Kidney (tissue), 14 donors: ENCODE data around the gene MYO9A. TPM values are rescaled to one million over a fixed set of nuclear protein-coding genes. Genes with fewer than 3 reads are reported as not detected.

Source experiments
- DNase-seq, 5 donors: peaks; one replicate each; pipeline ENCODE4 v3.0.0-alpha.2; 2013 to 2020
- FAIRE-seq: peaks from 2 replicates; lab custom pipeline; 2012; peaks lifted over from hg19 to GRCh38; lab: Jason Lieb, UNC
- H3K27ac ChIP-seq, 2 donors: one replicate each; pipeline ENCODE4 v1.7.0; 2013; ENCODE audit warnings: low read depth in 2 of 2, low read length in 2 of 2, inconsistent platforms in 1 of 2
- H3K27me3 ChIP-seq: one replicate; pipeline ENCODE4 v1.7.1; 2013; ENCODE audit warnings: low read length, inconsistent platforms; ENCODE audit not compliant: control insufficient read depth, insufficient read depth
- H3K36me3 ChIP-seq, 3 donors: one replicate each; pipeline versions ENCODE4 v1.7.0 to v1.7.1; 2013; ENCODE audit warnings: low read length in 3 of 3, control low read depth in 1 of 3, inconsistent platforms in 1 of 3; ENCODE audit not compliant: insufficient read depth in 3 of 3, control insufficient read depth in 2 of 3
- H3K4me1 ChIP-seq, 3 donors: one replicate each; pipeline versions ENCODE4 v1.7.0 to v1.7.1; 2013; ENCODE audit warnings: low read length in 3 of 3, inconsistent platforms in 1 of 3, low read depth in 1 of 3; ENCODE audit not compliant: control insufficient read depth in 2 of 3, insufficient read depth in 2 of 3
- H3K4me3 ChIP-seq, 3 donors: one replicate each; pipeline versions ENCODE4 v1.7.0 to v1.8.1; 2013; ENCODE audit warnings: low read length in 3 of 3, control low read depth in 1 of 3, inconsistent platforms in 1 of 3
- H3K9ac ChIP-seq, 3 donors: one replicate each; pipeline versions ENCODE4 v1.7.0 to v1.7.1; 2013; ENCODE audit warnings: low read length in 3 of 3, control low read depth in 1 of 3, inconsistent platforms in 1 of 3
- H3K9me3 ChIP-seq, 3 donors: one replicate each; pipeline versions ENCODE4 v1.7.0 to v1.7.1; 2013; ENCODE audit warnings: low read length in 3 of 3, control low read depth in 1 of 3, inconsistent platforms in 1 of 3; ENCODE audit not compliant: control insufficient read depth in 2 of 3, insufficient read depth in 1 of 3
- CTCF ChIP-seq: IDR thresholded peaks from 3 replicates; pipeline ENCODE4 v1.5.1; 2012; ENCODE audit warnings: mild to moderate bottlenecking, moderate library complexity, borderline replicate concordance; ENCODE audit not compliant: insufficient read depth; ENCODE audit errors: extremely low read depth
- intact Hi-C: fragments of 100-400 bp; cut with DNase I; formaldehyde crosslinking; loops from one replicate; pipeline ENCODE4 v1.11.1; 2022
- polyA plus RNA-seq: library from polyadenylated mRNA; stranded (reverse); fragments of 350-450 nt; fragmentation: Illumina TruSeq; extraction: RNeasy Lipid Tissue Mini Kit (QIAGEN cat#74804); gene quantifications from one replicate; pipeline ENCODE4 v1.2.3, GENCODE V29; 2014; ENCODE audit warnings: low read depth, low replicate concordance; ENCODE audit not compliant: insufficient read depth
- total RNA-seq: library from RNA; stranded (reverse); fragmentation: NEBNext Ultra II Directional; extraction: Animal tissue kit (Norgen Biotek cat#: 25700); gene quantifications from one replicate; pipeline ENCODE4 v1.2.1, GENCODE V29; 2021
- donor health status: control.
- donor health status: control.
- donor health status: control.
- donor health status: control.
- donor health status: control.
- donor health status: DM: yes; HTN: yes; CAD: no.
- donor health status: Normal renal cell carcinoma (clear cell type).

The MYO9A gene
- total and polyA plus RNA-seq, 2 donors from 2014 or later = 5.5 to 132 TPM

GRCh38 chr15:71916834-71917233, 201.1 kb downstream of the MYO9A start:
- intact Hi-C loops = no loop called here
- TF ChIP-seq CTCF = no peak
- Histone ChIP-seq H3K9me3 (no peaks in the 10 kb centered on the region), H3K27ac (no peak overlapping the region), H3K4me3 (no peak overlapping the region), H3K27me3 (no peaks in the 10 kb centered on the region), H3K36me3 (peaks cover 0 to 6% (median 2%) of the 10 kb centered on the region in 3 donors), H3K4me1 (no peaks in the 10 kb centered on the region), H3K9ac (no peak overlapping the region)
- DNase-seq = no peak
- FAIRE-seq = no peak

- H3K9ac ChIP-seq = no peak overlapping the region
- H3K4me1 ChIP-seq = no peaks in the 10 kb centered on the region
- H3K27me3 ChIP-seq = no peaks in the 10 kb centered on the region
- intact Hi-C loops = no loop called here
- H3K9me3 ChIP-seq = no peaks in the 10 kb centered on the region
- H3K36me3 ChIP-seq = peaks cover 2 to 6% (median 4%) of the 10 kb centered on the region in 3 donors
- H3K4me3 ChIP-seq = no peak overlapping the region
- H3K27ac ChIP-seq = no peak overlapping the region
- no peak for TF ChIP-seq CTCF
- no peak for DNase-seq
- no peak for FAIRE-seq
These were observed 203.9 kb downstream of the MYO9A start for GRCh38 chr15:71914092-71914491.

GRCh38 chr15:71899674-71900073, 218.3 kb downstream of the MYO9A start:
- Histone ChIP-seq H3K36me3 (peaks cover 6 to 27% (median 23%) of the 10 kb centered on the region in 3 donors), H3K9me3 (no peaks in the 10 kb centered on the region), H3K4me3 (no peak overlapping the region), H3K4me1 (no peaks in the 10 kb centered on the region), H3K27me3 (no peaks in the 10 kb centered on the region), H3K27ac (no peak overlapping the region), H3K9ac (no peak overlapping the region)
- intact Hi-C loops = no loop called here
- no peak for DNase-seq
- TF ChIP-seq CTCF = no peak
- no peak for FAIRE-seq

GRCh38 chr15:71893691-71894090, 224.3 kb downstream of the MYO9A start:
- no peak for TF ChIP-seq CTCF
- FAIRE-seq = no peak
- Histone ChIP-seq H3K4me3 (no peak overlapping the region), H3K9ac (no peak overlapping the region), H3K36me3 (peaks cover 4 to 26% (median 13%) of the 10 kb centered on the region in 3 donors), H3K4me1 (no peaks in the 10 kb centered on the region), H3K9me3 (no peaks in the 10 kb centered on the region), H3K27me3 (no peaks in the 10 kb centered on the region), H3K27ac (no peak overlapping the region)
- DNase-seq = no peak
- intact Hi-C loops = no loop called here
